Stimulated activated CD4-positive, alpha-beta T cell treated with anti-CD3 and anti-CD28 coated beads, TNF-alpha, amount 100 ng/mL, for 24 hours (primary cell): Measurements from ENCODE around the gene C11orf98.
"Not testable (repeated sequence)": the region's sequence is repeated elsewhere in the genome, so short reads cannot be mapped to it uniquely, and the experiment has no call there.

Experiments
- DNase-seq, 3 experiments: peaks; one replicate each; pipeline ENCODE4 v3.0.0-alpha.2; 2020; ENCODE audit warnings: low read depth in 3 of 3

The C11orf98 gene

DNA sequence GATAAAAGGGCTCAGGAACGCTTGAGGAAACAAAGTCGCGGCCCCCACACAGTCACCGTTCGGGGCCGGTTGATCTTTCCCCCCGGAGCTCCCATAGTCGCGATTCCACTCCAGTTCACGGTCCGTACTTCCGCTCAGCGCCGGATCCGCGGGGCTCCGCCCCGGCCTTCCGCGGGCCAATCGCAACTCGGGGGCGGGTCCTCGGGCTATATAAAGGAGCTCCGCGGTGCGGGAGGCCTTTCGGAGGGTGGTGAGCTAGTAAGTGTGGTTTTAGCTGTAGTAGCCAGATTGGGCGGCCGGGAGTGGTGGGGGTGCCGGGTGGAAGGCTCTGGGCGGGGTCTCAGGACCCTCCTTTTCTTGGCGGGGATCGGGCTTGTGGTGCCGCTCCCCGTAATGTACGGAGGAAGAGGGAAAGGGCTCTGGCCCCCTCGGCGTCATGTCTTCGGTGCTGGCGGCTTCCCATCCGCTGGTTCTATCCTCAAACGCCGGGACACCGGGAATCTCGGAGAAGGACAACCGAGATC, at the start of gene C11orf98, which contains the start of gene CSKMT:
Gene C11orf98, minus strand, starts transcription at position 136 of the 524 bp plus-strand sequence. Its CDS starts 41 bp downstream, at position 95.
Gene CSKMT, plus strand, starts transcription at position 238 of the 524 bp plus-strand sequence. CDS start 568 bp downstream, outside the sequence.
- DNase-seq = peak; percentile 93 to 96 (median 96)

DNA sequence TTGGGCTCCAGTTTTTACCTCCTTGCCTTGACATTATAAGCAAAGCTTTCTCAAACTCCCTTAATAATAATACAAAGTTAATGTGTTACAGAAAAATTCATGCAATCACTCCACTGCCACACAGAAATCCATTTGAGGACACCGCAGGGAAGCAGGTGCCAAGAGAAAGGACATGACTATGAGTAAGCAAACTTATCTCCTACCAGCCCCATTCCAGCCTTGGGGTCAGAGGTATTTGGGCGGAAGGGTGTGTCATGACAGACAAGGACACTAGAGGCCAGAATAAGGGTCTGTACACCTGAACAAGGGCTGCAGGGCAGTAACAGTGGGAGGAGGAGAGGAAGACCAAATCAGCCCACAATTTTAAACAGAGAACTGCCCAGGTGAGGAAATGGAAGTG, 48.3 kb upstream of the C11orf98 start:
- no peak for DNase-seq

DNA sequence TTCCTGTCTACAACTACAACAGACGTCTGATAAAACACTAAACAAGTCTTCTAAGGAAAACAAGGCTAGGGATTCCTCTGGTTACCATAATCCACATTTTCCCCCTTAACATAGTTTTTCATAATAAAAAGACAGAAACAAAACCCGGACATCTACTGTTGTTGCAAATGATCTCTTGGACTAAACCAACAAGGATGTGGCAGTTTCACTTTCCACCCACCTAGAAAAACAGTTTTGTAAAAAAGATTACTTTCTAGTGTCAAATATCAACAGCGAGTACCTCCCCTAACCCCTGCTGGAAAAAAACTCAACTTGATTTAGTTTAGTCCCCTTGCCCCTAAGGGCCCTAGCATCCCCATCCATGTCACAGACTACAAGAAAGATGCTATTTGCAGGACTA, 47.9 kb upstream of the C11orf98 start:
- no peak for DNase-seq

DNA sequence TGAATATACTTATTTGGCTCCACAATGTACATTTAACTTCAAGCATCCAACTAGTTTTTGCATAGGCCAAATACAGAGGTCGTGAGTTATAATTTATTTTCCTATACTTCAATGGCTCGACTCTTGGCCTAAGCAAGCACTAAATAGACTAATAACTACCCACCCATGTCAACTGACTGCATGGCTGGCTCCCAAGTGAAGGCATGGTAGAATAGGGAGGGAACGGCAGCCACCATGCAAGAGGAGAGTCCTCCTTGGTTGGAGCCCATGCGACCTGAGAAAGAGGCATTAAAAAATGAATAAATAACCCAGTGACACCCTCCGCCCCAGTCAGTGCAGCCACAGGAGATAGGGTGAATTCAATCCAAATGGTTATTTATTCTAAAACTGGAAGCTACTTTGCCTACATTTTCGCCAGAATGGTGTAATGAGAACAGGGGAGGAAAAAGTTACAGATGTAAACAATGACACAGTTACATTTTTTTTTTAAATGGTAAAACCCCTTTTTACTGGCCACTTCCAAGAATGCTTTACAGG, 47.3 kb upstream of the C11orf98 start:
- no peak for DNase-seq

DNA sequence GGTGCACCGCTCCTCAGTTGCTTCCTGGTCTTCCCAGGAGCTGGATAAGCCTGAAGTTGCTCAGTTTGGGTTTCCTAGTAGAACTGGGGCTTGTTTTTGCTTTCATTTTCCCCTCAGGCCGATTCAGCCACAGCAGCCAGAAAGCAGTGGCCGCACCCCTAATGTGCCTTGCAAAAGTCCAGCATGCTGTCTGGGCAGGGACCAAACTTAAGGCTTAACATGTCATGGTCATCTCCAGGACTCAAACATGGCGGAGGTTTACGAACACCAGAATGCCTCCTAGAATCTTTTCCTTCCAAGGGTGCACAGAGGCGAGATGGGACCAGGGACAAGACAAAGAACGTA, 45.0 kb upstream of the C11orf98 start:
- DNase-seq = no peak

DNA sequence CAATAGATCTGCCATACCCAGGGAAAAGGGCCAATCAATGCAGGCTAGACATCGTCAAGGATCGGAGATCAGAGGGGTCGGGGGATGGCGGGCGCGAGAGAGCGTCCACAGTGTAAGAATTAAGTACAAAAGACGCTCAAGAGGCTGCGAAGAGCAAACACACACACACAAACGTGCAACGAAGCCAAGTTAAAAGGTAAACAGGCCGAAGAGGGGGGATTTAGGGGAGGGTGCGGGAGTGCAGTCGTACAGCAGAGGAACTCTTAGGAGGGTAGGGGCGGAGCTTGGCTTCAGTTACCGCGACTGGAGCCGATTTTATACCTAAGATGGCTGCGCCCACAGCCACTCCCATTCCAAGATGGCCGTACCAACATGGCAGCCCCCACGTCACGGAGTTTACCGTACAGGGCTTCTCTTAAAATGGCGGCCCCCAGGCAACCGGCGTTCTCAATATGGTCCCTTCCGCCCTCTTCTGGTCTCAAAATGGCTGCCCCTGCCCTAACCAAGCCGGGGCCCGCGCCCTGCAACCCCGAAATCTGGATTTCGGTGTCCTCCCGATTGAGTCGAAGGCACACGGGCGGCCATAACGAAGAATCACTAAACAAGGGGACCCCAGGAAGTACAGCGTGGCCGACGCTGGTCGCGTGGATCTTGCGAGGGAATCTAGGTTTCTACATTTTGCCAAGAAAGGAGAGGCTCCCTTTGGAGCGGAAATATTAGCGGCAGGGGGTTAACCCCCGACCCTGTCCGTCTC, 44.4 kb upstream of the C11orf98 start:
- peak; percentile 89 to 95 (median 92) for DNase-seq

DNA sequence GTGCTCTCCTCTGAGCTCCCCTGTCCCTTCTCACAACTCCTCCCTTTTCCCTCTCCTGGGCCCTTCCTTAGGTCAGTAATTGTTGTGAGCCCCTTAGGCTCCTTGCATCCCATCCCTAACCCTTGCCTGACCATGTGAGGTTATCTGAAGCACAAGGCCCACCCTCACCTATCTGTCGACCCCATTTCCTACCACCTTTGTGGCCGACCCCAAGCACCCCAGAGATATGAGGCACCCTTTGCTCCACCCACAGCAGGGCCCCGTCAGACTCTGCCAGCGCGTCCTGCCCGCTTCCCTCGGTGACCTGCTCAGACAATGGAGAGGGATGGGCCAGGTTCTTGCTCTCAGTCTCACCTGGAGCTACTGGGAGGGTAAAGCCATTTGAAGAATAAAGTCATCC, 43.8 kb upstream of the C11orf98 start:
- DNase-seq = peak in 2 of 3 experiments; percentile 29 to 43

DNA sequence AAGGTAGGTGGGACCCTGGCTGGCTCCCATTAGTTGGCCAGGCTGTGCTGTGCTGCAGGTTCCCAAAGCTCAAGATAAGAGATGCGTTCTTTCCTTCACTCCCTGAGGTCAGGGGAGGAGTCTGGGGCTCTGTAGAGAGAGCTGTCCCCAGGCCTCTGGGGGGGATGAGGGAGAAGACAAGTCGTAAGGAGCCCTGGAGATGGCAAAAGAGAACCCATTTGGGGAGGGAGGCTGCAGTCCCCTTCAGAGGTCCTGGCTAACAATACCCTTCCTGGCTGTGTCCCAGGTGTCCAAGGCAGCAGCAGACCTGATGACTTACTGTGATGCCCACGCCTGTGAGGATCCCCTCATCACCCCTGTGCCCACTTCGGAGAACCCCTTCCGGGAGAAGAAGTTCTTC, 43.4 kb upstream of the C11orf98 start:
- no peak for DNase-seq

DNA sequence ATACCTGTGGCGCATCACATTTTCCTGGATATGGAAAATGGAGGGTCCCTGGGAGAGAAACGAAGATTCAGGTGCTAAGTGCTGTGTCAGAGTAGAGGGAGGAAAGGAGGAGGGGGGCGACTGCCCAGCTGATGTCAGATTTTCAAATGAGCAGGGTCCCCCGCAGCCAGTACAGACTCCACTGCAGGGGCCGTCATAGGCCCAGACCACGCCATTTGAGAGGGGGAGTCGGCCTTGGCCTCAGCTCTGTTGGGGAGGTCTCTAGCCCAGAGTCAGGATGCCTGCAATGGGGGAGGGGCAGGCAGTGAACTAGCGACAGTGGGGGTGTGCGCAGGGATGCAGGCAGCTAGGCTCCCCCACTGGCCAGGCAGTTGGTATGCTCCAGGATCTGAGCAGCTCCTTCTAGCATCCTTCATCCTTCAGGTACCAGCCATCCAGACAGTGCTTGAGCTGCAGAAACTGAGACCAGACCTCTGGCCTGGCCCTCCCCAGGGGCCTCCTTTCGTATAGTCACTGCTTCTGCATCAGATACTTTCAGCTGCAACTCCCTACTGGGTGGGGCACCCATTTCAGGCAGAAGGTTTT, 42.4 kb upstream of the C11orf98 start, which contains the start of the genes BSCL2 and GNG3:
Gene BSCL2, minus strand, starts transcription at position 148 of the 585 bp plus-strand sequence. CDS start 229 bp downstream, outside the sequence.
Gene GNG3, plus strand, starts transcription at position 400 of the 585 bp plus-strand sequence. CDS start 620 bp downstream, outside the sequence.
- DNase-seq = no peak

DNA sequence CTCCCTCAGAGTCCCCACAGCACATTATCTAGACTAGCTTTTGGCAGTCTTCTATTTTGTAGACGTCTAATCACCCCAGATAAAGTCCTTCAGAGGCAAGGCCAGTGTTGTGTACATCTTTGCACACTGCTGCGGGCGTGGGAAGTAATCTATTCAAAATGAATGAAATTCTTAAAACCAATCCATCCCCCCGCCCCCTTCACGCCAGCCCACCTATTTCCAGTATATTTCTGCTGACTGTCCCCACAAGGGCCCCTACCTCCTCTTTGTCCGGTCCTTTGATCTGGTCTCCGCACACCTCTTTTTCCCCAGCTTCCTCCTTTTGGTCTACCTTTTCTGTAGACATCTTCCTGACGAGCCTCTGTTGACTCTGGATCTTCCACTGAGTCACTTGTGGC, 41.8 kb upstream of the C11orf98 start:
- DNase-seq = no peak

DNA sequence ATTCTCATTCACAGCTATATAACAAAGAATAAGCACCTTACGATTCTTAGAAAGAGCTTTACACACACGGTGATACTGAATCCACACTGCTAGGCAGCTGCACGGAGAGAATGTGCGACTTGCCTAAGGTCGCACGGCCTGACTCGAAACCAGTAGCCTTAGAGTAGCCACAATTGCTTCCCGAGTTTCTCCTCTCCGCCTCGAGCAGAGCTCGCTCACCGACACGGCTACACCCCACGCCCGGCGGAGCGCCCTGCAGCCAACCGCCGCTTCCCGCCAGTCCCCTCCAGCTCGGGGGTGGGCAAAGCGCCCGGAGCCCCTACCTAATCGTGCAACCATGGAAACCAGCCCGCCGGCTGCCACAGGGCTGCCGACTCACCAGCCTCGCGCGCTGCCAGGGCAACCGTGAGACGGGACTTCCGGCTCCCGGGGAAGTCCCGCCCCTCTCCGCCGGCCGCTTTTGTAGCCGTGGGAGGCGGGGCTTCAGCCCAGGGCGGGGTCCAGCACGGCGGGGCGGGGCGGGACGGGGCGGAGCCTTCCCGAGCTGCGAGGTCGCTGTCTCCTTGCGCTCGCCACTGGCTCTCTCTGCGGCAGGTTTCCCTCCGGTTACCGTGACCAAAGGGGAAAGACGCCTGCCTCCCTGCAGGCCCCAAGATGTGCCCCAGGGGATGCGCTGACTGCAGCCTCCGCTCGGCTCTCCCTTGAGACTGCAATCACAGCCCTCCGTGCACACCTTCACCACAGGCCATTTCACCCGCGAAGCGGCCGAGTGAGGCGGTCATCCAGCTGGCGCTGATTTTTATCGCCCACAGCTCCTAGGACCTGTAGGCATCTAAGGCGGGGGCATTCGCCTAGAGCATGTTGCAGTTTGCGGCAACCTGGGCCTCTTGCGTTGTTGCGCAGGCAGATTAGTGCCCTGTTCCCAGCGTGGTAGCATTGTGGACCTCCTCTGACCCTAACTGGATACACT, 41.2 kb upstream of the C11orf98 start:
- DNase-seq = peak; percentile 91 to 92 (median 92)

DNA sequence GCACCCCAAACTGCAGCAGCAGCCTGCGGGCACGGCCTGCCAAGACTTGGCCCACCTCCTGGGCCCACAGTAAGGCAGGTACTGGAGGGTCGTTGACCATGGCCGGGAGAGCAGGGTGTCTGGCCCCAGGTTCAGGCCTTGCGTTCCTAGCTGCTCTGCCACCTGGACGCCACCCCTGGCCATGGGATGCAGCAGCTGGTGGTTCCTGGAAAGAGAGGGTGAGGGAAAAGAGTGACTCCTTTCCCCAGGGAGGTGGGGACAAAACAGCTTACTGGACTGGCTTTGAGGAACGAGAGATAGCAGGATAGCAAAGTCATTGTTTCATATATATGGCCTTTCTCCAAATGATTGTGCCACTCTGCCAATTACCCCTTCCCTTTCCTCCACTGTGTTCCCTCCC, 40.4 kb upstream of the C11orf98 start:
- no peak for DNase-seq

DNA sequence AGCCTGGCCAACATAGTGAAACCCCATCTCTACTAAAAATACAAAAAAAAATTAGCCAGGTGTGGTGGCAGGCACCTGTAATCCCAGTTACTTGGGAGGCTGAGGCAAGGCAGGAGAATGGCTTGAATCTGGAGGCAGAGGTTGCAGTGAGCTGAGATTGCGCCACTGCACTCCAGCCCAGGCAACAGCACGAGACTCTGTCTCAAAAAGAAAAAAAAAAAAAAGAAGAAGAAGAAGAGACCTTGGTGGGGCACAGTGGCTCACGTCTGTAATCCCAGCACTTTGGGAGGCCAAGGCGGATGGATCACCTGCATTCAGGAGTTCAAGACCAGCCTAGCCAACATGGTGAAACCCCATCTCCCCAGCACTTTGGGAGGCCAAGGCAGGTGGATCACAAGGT, 38.9 kb upstream of the C11orf98 start:
- DNase-seq = not testable (repeated sequence)

DNA sequence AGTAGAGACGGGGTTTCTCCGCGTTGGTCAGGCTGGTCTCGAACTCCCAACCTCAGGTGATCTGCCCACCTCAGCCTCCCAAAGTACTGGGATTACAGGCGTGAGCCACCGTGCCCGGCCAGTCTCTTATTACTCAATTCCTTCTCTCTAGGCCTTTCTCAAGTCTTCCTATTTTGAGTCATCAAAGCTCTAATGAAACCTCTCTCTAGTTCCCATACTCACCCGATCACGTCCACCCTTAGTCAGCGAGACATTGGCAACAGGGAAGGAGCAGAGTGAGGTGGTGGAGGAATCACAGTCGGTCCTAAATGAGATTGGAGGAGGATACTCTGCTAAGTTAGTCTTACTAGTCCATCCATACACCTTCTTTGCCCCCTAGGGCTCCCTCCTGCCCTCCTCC, 37.2 kb upstream of the C11orf98 start:
- no peak for DNase-seq

DNA sequence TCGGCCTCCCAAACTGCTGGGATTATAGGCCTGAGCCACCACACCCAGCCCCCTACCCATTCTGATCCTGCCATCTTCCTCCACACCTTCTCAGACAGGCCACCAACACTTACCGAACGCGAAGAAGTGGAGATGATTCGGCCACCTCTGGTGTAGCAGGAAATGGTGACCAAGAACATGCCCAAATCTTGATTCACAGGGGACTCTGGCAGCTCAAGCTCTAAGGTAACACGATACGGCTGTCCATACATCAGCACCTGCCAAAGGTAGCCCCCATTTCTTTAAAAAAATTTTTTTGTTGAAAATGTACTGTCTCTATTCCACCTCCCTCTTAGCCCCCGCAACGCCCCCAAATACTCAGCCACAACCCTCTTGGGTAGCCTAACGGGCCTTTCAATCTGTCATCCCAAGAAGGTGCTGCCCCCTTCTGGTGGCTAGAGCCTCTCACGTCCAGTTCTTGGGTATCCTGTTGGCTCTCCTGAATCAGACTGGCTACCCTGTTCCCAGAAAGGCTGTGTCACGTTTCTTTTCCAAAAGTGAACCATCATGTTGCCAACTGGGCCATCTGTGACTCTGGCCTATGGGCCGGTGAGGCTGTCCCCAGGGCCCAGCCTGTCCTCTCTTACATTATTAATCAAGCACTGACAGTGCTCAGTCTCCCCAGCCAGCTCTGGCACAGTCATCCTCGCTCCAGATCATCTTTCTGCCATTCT, 29.6 kb upstream of the C11orf98 start:
- DNase-seq = peak; percentile 55 to 67 (median 67)

DNA sequence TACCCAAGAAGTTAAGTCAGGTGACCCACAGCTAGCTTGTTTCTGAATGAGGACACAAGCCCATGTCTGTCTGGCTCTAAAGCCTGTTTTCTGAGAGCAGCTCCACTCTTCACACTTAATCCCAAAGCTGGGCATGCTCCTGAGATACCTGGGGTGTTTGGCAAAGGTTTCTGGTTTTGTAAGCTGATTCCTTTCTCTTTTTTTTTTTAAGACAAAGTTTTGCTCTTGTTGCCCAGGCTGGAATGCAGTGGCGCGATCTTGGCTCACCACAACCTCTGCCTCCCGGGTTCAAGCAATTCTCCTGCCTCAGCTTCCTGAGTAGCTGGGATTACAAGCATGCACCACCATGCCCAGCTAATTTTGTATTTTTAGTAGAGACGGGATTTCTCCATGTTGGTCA, 28.6 kb upstream of the C11orf98 start:
- not testable (repeated sequence) for DNase-seq

DNA sequence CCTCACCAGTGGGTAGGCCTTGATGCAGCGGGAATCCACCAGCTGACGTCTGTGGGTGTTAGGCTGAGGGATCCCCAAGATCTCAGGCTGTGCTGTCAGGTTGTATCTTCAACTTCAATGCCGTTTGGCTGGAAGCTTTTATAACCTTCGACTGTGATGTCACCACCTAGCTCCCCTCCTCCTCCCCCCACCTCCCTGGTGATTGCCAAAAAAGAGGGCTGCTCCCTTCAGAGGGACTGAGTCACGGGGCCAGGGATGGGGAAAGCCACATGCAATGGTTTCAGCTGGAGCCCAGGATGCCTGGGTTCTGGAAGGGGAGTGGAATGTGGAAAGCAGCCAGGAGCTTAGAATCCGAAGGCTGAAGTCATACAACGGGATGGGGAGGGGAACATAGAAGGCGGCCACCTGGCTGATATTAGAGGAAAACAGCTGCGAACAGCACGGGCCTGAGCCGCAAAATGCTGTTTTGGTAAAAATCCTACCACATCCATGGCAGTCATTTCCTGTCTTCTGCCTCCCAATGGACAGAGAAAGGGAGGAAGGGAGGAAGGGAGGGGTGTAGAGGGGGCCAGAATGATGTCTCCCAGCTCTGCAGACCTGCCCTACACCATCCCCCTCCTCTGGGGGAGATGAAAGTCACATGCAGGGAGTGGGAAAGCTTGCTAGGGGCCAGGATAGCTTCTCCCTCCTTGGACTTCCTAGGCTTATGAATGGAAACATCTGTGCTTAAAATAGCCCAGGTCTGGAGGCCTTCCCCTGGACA, 24.6 kb upstream of the C11orf98 start, which contains the start of gene LRRN4CL:
Gene LRRN4CL, minus strand, starts transcription at position 110 of the 763 bp plus-strand sequence. CDS start 1,022 bp downstream, outside the sequence.
- DNase-seq = no peak

DNA sequence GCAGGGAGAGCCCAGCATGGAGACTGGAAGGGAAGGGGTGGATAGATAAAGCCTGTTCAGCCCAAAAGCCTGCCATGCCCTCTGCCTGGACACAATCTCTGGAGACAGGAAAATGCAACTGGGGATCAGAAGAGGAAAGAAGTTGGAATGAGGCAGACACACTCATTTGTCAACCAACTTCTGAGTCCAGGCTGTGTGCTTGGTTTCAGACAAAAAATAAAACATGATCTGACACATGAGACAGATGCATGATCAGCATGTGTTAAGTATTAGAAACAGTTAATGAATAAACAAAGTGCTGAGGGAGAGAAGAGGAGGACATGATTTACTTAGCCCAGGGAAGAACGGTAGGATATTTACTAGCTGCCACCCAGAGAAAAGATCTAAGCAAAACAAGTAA, 23.5 kb upstream of the C11orf98 start:
- no peak for DNase-seq

DNA sequence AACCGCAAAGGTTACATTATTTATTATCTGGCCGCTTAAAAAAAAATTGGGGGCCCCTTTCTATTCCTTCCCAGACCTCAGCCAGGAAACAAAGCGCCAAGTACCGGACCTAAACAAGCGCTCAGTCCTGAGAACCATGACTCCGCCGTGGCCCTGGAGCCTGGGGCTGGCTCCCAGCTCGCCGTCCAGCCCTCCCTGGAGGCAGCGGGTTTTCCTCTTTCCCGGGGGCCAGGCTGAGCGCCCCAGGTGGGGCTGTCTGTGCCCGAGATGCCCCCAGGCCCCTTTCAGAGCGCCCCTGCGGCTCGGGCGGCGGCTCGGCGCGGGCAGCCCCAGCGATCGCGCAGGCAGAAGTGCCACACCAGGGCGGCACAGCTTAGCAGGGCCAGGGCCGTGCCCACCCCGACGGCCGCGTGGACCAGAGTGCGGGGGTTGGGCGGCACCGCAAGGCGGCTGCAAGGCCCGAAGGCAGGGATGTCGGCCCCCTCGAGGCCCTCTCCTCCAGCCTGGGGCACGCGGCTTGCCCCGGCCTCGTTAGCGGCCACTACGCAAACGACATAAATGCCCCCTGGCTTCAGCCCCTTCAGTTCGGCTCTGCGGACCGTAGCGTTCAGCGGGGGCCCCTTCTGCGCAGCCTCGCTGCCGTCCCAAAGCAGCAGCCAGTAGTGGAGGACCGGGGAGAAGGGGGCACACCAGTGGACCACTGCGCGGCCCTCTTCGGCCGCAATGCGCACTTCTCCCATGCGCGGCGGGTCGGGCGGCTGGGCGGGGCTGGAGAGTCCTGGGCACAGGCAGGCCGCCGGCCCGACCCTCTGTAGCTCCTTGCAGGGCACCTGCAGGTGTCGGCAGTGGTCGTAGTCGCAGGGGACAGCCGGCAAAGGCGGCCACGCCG, 22.7 kb upstream of the C11orf98 start:
- DNase-seq = no peak
